D721Med (cell line): ENCODE data around the gene EGFLAM.
"Not testable (repeated sequence)": the region's sequence is repeated elsewhere in the genome, so short reads cannot be mapped to it uniquely, and the experiment has no call there.

ENCODE experiments used
- DNase-seq: peaks from one replicate; pipeline ENCODE4 v3.0.0; 2011; ENCODE audit warnings: low spot score; ENCODE audit not compliant: insufficient read length
- FAIRE-seq: peaks from 2 replicates; lab custom pipeline; 2011; peaks lifted over from hg19 to GRCh38; lab: Jason Lieb, UNC
- CTCF ChIP-seq: IDR thresholded peaks from 2 replicates; pipeline ENCODE4 v1.5.1; 2012; ENCODE audit warnings: mild to moderate bottlenecking, control low read depth; ENCODE audit not compliant: insufficient read depth; ENCODE audit errors: missing control alignments

Gene EGFLAM

GRCh38 chr5:38321978-38322377 lies 63.6 kb downstream of the EGFLAM start:
- FAIRE-seq, result no peak
- TF ChIP-seq CTCF, result no peak
- no peak for DNase-seq

GRCh38 chr5:38323645-38324295 lies 65.4 kb downstream of the EGFLAM start:
- no peak for TF ChIP-seq CTCF
- FAIRE-seq (no peak), DNase-seq (no peak)

- TF ChIP-seq CTCF, result no peak
- FAIRE-seq (no peak), DNase-seq (no peak)
These were observed 70.9 kb downstream of the EGFLAM start for GRCh38 chr5:38329132-38329715.

- DNase-seq (no peak), FAIRE-seq (no peak)
- TF ChIP-seq CTCF, result no peak
These were observed 71.8 kb downstream of the EGFLAM start for GRCh38 chr5:38330207-38330606.

- TF ChIP-seq CTCF, result no peak
- DNase-seq (no peak), FAIRE-seq (no peak)
These were observed 73.5 kb downstream of the EGFLAM start for GRCh38 chr5:38331831-38332230.

- not testable (repeated sequence) for DNase-seq, FAIRE-seq
These were observed 74.8 kb downstream of the EGFLAM start for GRCh38 chr5:38333181-38333580.

GRCh38 chr5:38338455-38338854 lies 80.1 kb downstream of the EGFLAM start:
- TF ChIP-seq CTCF, result no peak
- FAIRE-seq, result no peak
- DNase-seq, result no peak
